Measurements from ENCODE around the gene XXYLT1. TPM values are rescaled to one million over a fixed set of nuclear protein-coding genes. Genes with fewer than 3 reads are reported as not detected.

XXYLT1 gene
- total RNA-seq, 1 donor from 2014 or later = 16.4 TPM

GRCh38 chr3:195098741-195099525 lies 172.0 kb downstream of the XXYLT1 start:
- H3K4me3 ChIP-seq (ENCODE audit: low read depth, low read length) = no peak overlapping the region
- TF ChIP-seq CTCF (conservative IDR thresholded peaks at IDR 0.05; ENCODE audit: low read depth, low read length) = no peak
- no peak for DNase-seq (ENCODE audit: low read depth)

- DNase-seq (ENCODE audit: low read depth) = no peak
- no peak overlapping the region for H3K4me3 ChIP-seq (ENCODE audit: low read depth, low read length)
- no peak for TF ChIP-seq CTCF (conservative IDR thresholded peaks at IDR 0.05; ENCODE audit: low read depth, low read length)
Observed at GRCh38 chr3:195097331-195098255, 173.4 kb downstream of the XXYLT1 start.

- no peak overlapping the region for H3K4me3 ChIP-seq (ENCODE audit: low read depth, low read length)
- DNase-seq (ENCODE audit: low read depth) = no peak
- TF ChIP-seq CTCF (conservative IDR thresholded peaks at IDR 0.05; ENCODE audit: low read depth, low read length) = no peak
Observed at GRCh38 chr3:195096484-195097330, 174.3 kb downstream of the XXYLT1 start.

- DNase-seq (ENCODE audit: low read depth) = no peak
- no peak for TF ChIP-seq CTCF (conservative IDR thresholded peaks at IDR 0.05; ENCODE audit: low read depth, low read length)
- no peak overlapping the region for H3K4me3 ChIP-seq (ENCODE audit: low read depth, low read length)
Observed at GRCh38 chr3:195096053-195096452, 174.9 kb downstream of the XXYLT1 start.

- no peak overlapping the region for H3K4me3 ChIP-seq (ENCODE audit: low read depth, low read length)
- TF ChIP-seq CTCF (conservative IDR thresholded peaks at IDR 0.05; ENCODE audit: low read depth, low read length) = no peak
- DNase-seq (ENCODE audit: low read depth) = no peak
Observed at GRCh38 chr3:195095704-195096036, 175.3 kb downstream of the XXYLT1 start.

GRCh38 chr3:195095035-195095703 lies 175.8 kb downstream of the XXYLT1 start:
- no peak for TF ChIP-seq CTCF (conservative IDR thresholded peaks at IDR 0.05; ENCODE audit: low read depth, low read length)
- no peak overlapping the region for H3K4me3 ChIP-seq (ENCODE audit: low read depth, low read length)
- DNase-seq (ENCODE audit: low read depth) = no peak

Measured in epithelial cell of proximal tubule (primary cell).